HFFc6 (cell line): Measurements from ENCODE around the gene CDC20. TPM values are rescaled to one million over a fixed set of nuclear protein-coding genes. Genes with fewer than 3 reads are reported as not detected.

Experiments used
- DNase-seq: peaks from one replicate; pipeline ENCODE4 v3.0.0-alpha.2; 2018
- H3K27ac Mint-ChIP-seq: 2 replicates; pipeline ENCODE4 v1.8.0; 2020; ENCODE audit warnings: mild to moderate bottlenecking, mixed read lengths
- H3K27me3 Mint-ChIP-seq: 2 replicates; pipeline ENCODE4 v1.8.0; 2021; ENCODE audit warnings: mild to moderate bottlenecking, moderate library complexity, mixed read lengths; ENCODE audit not compliant: insufficient read depth
- H3K36me3 Mint-ChIP-seq: 2 replicates; pipeline ENCODE4 v1.8.0; 2021; ENCODE audit warnings: low read depth, mixed read lengths
- H3K4me1 Mint-ChIP-seq: 2 replicates; pipeline ENCODE4 v1.8.0; 2020; ENCODE audit warnings: low read depth, mixed read lengths
- H3K4me3 Mint-ChIP-seq: 2 replicates; pipeline ENCODE4 v1.8.0; 2020; ENCODE audit warnings: mild to moderate bottlenecking, moderate library complexity, mixed read lengths
- H3K9me3 Mint-ChIP-seq: 2 replicates; pipeline ENCODE4 v1.8.0; 2020; ENCODE audit warnings: mild to moderate bottlenecking, mixed read lengths
- CTCF ChIP-seq: fragments of 200-600 bp; sonication (generic); IDR thresholded peaks from 2 replicates; pipeline ENCODE4 v1.5.0; 2021; ENCODE audit warnings: antibody characterized with exemption, mild to moderate bottlenecking
- total RNA-seq, 6 experiments: library from RNA; stranded (reverse); fragmentation: NEBNext Ultra II Directional; extraction: Animal tissue kit (Norgen Biotek cat#: 25700); gene quantifications; 2 replicates in 1 of 6; 3 replicates in 5 of 6; pipeline ENCODE4 v1.2.3, GENCODE V29; 2021

Gene CDC20
- total RNA-seq, 6 experiments from 2014 or later = 87.0 to 221 (median 183) TPM

DNA sequence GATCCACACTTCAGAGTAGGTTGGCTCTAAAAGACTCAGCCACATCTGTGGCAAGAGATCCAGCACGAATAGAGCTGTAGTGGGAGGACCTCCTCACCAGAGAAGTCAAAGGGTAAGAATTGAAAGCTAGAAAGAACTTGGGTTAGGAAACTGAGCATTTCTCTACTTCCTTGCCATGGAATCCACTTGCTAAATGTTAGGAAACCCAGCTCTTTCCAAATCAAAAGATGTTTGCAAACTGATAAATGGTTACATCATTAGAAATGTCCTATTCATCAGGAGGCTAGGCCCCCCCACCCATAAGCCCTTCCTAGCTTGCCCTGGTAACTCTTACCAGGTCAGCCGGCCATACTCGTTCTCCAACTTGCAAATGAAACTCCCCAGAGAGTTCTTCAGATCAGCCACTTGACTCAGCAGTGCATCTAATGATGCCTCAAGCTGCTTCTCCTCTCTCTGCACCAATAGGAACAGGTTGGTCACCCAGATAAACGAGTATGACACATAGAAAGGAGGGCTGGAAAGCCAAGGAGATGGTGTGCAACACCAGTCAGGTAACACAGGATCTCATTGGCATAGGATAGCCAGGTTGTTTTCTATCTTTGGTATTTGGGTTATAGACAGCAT is 29.3 kb downstream of the CDC20 start:
- peaks cover 44% of the 10 kb centered on the region for H3K4me1 Mint-ChIP-seq
- H3K36me3 Mint-ChIP-seq = peaks cover 44% of the 10 kb centered on the region
- peak overlapping the region; percentile 98 for H3K27ac Mint-ChIP-seq
- DNase-seq = peak; percentile 32
- no peaks in the 10 kb centered on the region for H3K9me3 Mint-ChIP-seq
- peaks cover 4% of the 10 kb centered on the region for H3K27me3 Mint-ChIP-seq
- H3K4me3 Mint-ChIP-seq = peak overlapping the region; percentile 99
- no peak for TF ChIP-seq CTCF

DNA sequence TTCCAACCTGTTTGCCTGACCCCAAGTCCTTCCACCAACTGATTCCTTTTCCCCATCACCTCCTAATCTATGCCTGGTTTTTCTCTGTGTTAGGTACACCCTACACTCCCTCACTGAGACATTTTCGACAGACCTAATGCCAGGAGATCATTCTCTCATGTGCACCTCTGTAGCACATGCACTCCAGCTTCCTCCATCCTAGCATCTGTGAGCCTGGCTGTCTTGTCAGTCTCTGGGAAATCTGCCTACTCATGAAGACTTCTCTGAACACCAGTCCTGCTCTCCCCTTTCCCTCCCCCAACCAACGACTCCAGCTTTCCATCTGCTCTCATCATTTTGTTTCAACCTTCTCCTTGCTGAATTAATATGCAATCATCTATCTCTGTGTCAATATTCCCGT is 29.8 kb downstream of the CDC20 start:
- Mint-ChIP-seq H3K36me3 (peaks cover 39% of the 10 kb centered on the region), H3K27me3 (peaks cover 4% of the 10 kb centered on the region), H3K4me3 (peak overlapping the region; percentile 99), H3K27ac (peak overlapping the region; percentile 98), H3K9me3 (no peaks in the 10 kb centered on the region), H3K4me1 (peaks cover 44% of the 10 kb centered on the region)
- no peak for TF ChIP-seq CTCF
- DNase-seq = no peak

- Mint-ChIP-seq H3K27ac (peak within 1 kb of the TSS; percentile 98), H3K4me3 (peak within 1 kb of the TSS; percentile 99), H3K36me3 (peaks cover 35% of the 10 kb centered on the region), H3K9me3 (no peaks in the 10 kb centered on the region), H3K4me1 (peaks cover 44% of the 10 kb centered on the region), H3K27me3 (peaks cover 4% of the 10 kb centered on the region)
- peak; percentile 90 for DNase-seq
- TF ChIP-seq CTCF = no peak
These were observed 30.8 kb downstream of the CDC20 start, which contains the start of the genes MED8 and SZT2 for GRCh38 chr1:43389326-43390313. Gene MED8 (minus strand): TSS chr1:43389800. CDS start chr1:43389764, 36 bp downstream. Gene SZT2 (plus strand): TSS chr1:43389899. CDS start chr1:43389969, 70 bp downstream.

GRCh38 chr1:43392702-43393101 is 33.9 kb downstream of the CDC20 start:
- Mint-ChIP-seq H3K27ac (no peak overlapping the region), H3K36me3 (peaks cover 23% of the 10 kb centered on the region), H3K27me3 (peaks cover 4% of the 10 kb centered on the region), H3K9me3 (no peaks in the 10 kb centered on the region), H3K4me3 (no peak overlapping the region), H3K4me1 (peaks cover 32% of the 10 kb centered on the region)
- DNase-seq = no peak
- TF ChIP-seq CTCF = no peak

DNA sequence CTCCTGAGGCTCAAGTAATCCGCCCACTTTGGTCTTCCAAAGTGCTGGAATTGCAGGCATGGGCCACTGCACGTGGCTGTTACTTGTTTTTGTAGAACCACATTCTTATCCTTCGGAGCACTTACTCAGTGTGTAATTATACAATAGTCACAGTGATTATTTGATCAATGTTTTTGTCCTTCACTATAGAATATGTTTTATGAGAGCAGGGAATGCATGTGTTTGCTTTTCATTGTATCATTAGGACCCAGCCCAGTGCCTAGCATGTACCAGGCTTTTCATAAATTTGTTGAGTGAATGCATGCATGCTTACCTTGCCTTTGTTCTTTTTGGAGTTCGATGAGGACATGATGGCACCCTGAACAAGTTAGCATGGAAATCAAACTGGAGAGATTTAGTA is 36.7 kb downstream of the CDC20 start:
- H3K27me3 Mint-ChIP-seq = no peaks in the 10 kb centered on the region
- H3K36me3 Mint-ChIP-seq = peaks cover 11% of the 10 kb centered on the region
- peaks cover 15% of the 10 kb centered on the region; the same call in 1 of the 2 replicates for H3K4me1 Mint-ChIP-seq
- TF ChIP-seq CTCF = no peak
- no peak overlapping the region for H3K27ac Mint-ChIP-seq
- no peaks in the 10 kb centered on the region for H3K9me3 Mint-ChIP-seq
- no peak overlapping the region for H3K4me3 Mint-ChIP-seq
- DNase-seq = no peak
